ENCODE data around the gene DUSP9. TPM values are rescaled to one million over a fixed set of nuclear protein-coding genes. Genes with fewer than 3 reads are reported as not detected.

The DUSP9 gene
- total RNA-seq, 1 experiment from 2014 or later, result 10.7 TPM

DNA sequence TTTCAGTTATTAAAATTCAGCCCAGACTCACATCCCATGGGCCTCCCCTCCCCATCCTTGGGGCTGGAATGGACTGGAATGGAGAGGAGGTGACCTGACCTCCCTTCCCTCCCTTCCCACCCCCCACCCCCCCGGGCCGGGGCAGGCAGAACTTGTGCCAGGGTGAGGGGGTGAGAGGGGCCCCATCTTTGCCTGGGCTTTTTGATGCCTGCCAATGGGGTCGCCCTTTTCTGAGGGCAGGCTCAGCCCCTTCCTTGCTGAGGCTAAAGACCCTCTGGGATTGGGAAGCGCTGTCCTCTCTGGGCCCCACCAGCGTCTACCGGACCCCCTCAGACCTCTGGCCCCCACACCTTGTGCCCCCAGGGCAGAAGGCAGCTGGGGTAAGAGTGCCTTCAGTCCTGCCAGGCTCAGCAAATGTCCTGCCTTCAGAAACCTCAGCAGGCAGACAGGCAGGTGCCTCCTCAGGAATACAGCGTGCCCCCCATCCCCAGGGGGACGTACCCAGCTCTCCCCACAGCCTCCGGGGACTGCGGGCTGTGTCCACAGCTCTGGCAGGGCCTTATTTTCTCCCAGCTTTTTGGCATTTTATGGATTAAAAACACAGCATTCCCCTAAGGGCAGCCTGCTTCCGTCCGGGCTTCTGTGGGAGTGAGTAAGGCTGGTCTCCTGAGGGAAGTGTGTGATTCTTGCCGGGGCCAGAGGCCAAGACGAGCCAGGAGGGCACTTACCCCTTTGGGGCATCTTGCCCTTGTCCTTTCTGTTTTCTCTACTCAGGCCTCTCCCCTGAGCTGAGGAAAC lies 35.5 kb upstream of the DUSP9 start:
- H3K36me3 ChIP-seq (ENCODE audit: low read depth, low read length), result no peaks in the 10 kb centered on the region
- H3K4me3 ChIP-seq (ENCODE audit: low read length), result no peak overlapping the region
- no peak for TF ChIP-seq EZH2 (IDR thresholded peaks at IDR 0.05; ENCODE audit: low read length, unreplicated experiment)
- no peak for TF ChIP-seq EZH2phosphoT487 (IDR thresholded peaks at IDR 0.05; ENCODE audit: borderline replicate concordance, low read length)
- TF ChIP-seq CTCF (conservative IDR thresholded peaks at IDR 0.05; ENCODE audit: low read depth, low read length), result no peak
- H3K4me2 ChIP-seq (ENCODE audit: low read length), result no peak overlapping the region
- H4K20me1 ChIP-seq (ENCODE audit: low read length), result no peaks in the 10 kb centered on the region
- no peak overlapping the region for H3K27ac ChIP-seq (ENCODE audit: low read length)
- H3K9me3 ChIP-seq (ENCODE audit: low read length), result no peaks in the 10 kb centered on the region
- DNase-seq (no peak), ATAC-seq (no peak)
- BruUV-seq (replicated peaks), result no TSS peak
- ChIA-PET CTCF (no interaction called here), POLR2A (ENCODE audit: unreplicated experiment) (no interaction called here)
- no peaks in the 10 kb centered on the region for H3K79me2 ChIP-seq (ENCODE audit: low read length)
- no peak overlapping the region for H3K9ac ChIP-seq (ENCODE audit: low read length)
- peaks cover 42% of the 10 kb centered on the region for H3K27me3 ChIP-seq (ENCODE audit: low read length)
- no peaks in the 10 kb centered on the region for H3F3A ChIP-seq (ENCODE audit: low read length, unreplicated experiment)
- no peaks in the 10 kb centered on the region for H3K9me2 ChIP-seq (replicated peaks; ENCODE audit: low read length)
- intact Hi-C loops (cut with micrococcal nuclease), result no loop called here
- no peak overlapping the region for H2AFZ ChIP-seq (ENCODE audit: low read length)
- H3K4me1 ChIP-seq (ENCODE audit: insufficient read depth, low read length), result no peaks in the 10 kb centered on the region

DNA sequence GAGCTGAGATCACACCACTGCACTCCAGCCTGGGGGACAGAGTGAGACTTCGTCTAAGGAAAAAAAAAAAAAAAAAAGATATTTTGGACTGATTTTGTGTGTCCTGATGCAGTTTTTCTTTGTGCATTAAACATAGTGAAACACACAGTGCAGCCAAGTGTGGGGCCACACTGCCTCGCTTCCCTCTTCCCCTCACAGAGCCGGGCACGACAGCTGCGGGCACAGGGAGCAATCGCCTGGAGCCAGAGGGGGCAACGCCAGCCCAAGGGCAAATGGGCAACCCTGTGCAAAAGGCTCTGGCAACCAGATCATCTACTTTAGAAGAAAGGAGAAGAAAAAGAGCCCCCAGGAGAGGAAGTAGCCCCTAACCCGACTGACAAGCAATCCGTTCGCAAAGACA lies 34.6 kb upstream of the DUSP9 start:
- no peak for ATAC-seq
- POLR2A ChIA-PET (ENCODE audit: unreplicated experiment), result no interaction called here

More for the DNA sequence above, 34.6 kb upstream of the DUSP9 start:
- Histone ChIP-seq H3K9ac (ENCODE audit: low read length) (no peak overlapping the region), H3K4me2 (ENCODE audit: low read length) (no peak overlapping the region), H3K27ac (ENCODE audit: low read length) (no peak overlapping the region), H3K9me2 (replicated peaks; ENCODE audit: low read length) (no peaks in the 10 kb centered on the region), H4K20me1 (ENCODE audit: low read length) (no peaks in the 10 kb centered on the region), H3K36me3 (ENCODE audit: low read depth, low read length) (no peaks in the 10 kb centered on the region), H2AFZ (ENCODE audit: low read length) (no peak overlapping the region), H3K27me3 (ENCODE audit: low read length) (peaks cover 50% of the 10 kb centered on the region), H3K79me2 (ENCODE audit: low read length) (no peaks in the 10 kb centered on the region), H3K4me3 (ENCODE audit: low read length) (no peak overlapping the region), H3K9me3 (ENCODE audit: low read length) (no peaks in the 10 kb centered on the region), H3F3A (ENCODE audit: low read length, unreplicated experiment) (no peaks in the 10 kb centered on the region), H3K4me1 (ENCODE audit: insufficient read depth, low read length) (no peaks in the 10 kb centered on the region)
- intact Hi-C loops (cut with micrococcal nuclease), result no loop called here
- BruUV-seq (replicated peaks), result no TSS peak
- no peak for DNase-seq
- CTCF ChIA-PET, result no interaction called here
- no peak for TF ChIP-seq EZH2 (IDR thresholded peaks at IDR 0.05; ENCODE audit: low read length, unreplicated experiment)
- no peak for TF ChIP-seq EZH2phosphoT487 (IDR thresholded peaks at IDR 0.05; ENCODE audit: borderline replicate concordance, low read length)
- TF ChIP-seq CTCF (conservative IDR thresholded peaks at IDR 0.05; ENCODE audit: low read depth, low read length), result no peak
